Measurements from ENCODE around the gene ALDH1A3. TPM values are rescaled to one million over a fixed set of nuclear protein-coding genes. Genes with fewer than 3 reads are reported as not detected.
A peak's percentile ranks its signal among the peaks of the same experiment; 100 is the strongest.

ALDH1A3 gene
- total RNA-seq, 2 donors from 2014 or later = 240 to 347 TPM

GRCh38 chr15:100859970-100860828 is 19.4 kb upstream of the ALDH1A3 start:
- no peak for DNase-seq (ENCODE audit: low spot score)
- Histone ChIP-seq H3K27ac (no peak overlapping the region), H3K27me3 (replicated peaks; ENCODE audit: insufficient read depth) (no peaks in the 10 kb centered on the region), H3K4me3 (no peak overlapping the region), H3K4me1 (replicated peaks) (no peaks in the 10 kb centered on the region), H3K9me3 (no peaks in the 10 kb centered on the region), H3K36me3 (no peaks in the 10 kb centered on the region)
- intact Hi-C loops (cut with DNase I) = loop anchor here (10.0 kb wide), 1 partner anchor 175 kb away; no protein-coding TSS in a partner anchor
- WGBS = 89% methylated on average over 11 of the region's 11 CpGs
- TF ChIP-seq CTCF (IDR thresholded peaks at IDR 0.05) (no peak), POLR2AphosphoS5 (IDR thresholded peaks at IDR 0.05) (no peak), POLR2A (IDR thresholded peaks at IDR 0.05) (no peak)

DNA sequence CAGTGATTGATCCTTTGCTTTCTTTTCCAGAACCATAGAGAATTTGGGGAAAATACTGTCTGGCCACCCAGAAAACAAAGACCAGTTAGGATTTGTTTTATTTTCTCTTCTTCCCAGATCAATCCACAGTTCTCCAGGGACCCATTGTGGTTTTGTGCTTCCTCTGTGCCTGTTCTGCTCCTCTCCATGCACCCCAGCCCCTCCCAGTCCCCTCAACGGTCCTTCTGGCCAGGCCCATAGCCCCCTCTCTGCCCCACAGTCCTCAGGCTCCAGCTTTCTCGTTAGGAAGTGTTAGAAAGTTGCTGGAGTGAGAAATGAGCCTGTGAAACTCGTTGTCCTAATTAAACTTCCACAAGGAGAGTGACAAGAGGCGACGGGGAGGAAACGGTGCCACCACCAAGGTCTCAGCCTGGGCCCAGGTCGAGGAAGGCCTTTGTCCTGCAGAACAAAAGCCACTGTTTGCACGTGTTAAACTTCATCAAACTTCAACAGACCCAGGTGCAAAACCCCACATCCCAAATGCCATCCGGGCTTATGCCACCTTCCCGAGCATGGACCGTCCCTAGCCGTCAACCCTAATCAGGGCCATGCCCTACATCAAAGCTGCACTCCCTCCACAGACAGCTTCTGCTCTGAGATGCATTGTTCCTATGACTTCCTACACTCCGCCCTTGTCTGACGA is 18.7 kb upstream of the ALDH1A3 start:
- 63% methylated on average over 14 of the region's 14 CpGs for WGBS
- no peaks in the 10 kb centered on the region for H3K9me3 ChIP-seq
- no peak overlapping the region for H3K4me3 ChIP-seq
- no peaks in the 10 kb centered on the region for H3K36me3 ChIP-seq
- H3K27me3 ChIP-seq (replicated peaks; ENCODE audit: insufficient read depth) = no peaks in the 10 kb centered on the region
- no peak for TF ChIP-seq POLR2AphosphoS5 (IDR thresholded peaks at IDR 0.05)
- no peak for TF ChIP-seq CTCF (IDR thresholded peaks at IDR 0.05)
- no peak for TF ChIP-seq POLR2A (IDR thresholded peaks at IDR 0.05)
- DNase-seq (ENCODE audit: low spot score) = no peak
- H3K4me1 ChIP-seq (replicated peaks) = no peaks in the 10 kb centered on the region
- intact Hi-C loops (cut with DNase I) = loop anchor here (10.0 kb wide), 1 partner anchor 176 kb away; no protein-coding TSS in a partner anchor
- H3K27ac ChIP-seq = peak overlapping the region in 1 of 2 donors; percentile 45

DNA sequence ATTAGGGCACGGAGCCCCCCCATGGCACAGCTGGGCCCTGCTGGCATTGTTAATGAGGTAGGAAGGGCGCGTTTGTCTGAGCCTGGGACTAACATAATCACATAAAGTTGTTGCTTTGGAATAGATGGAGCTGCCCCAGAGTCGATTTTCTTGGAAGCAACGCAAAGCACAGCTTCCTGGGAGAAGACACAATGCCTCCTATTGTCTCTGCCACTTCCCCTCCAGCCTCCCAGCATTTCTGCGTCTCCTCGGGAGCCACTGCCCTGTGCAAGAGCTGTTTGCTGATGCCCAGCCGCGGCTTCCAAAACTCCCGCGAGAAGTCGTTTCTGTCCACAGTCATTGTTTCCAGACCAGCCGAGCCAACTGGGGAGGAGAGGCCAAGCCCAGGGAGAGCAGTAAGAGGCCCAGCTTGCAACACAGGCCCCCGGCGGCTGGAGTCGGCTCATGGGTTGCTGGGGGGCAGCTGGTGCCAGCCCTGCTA is 18.1 kb upstream of the ALDH1A3 start:
- intact Hi-C loops (cut with DNase I) = loop anchor here (10.0 kb wide), 1 partner anchor 177 kb away; no protein-coding TSS in a partner anchor
- DNase-seq (ENCODE audit: low spot score) = no peak
- Histone ChIP-seq H3K36me3 (no peaks in the 10 kb centered on the region), H3K4me1 (replicated peaks) (no peaks in the 10 kb centered on the region), H3K27me3 (replicated peaks; ENCODE audit: insufficient read depth) (no peaks in the 10 kb centered on the region), H3K27ac (peak overlapping the region in 1 of 2 donors; percentile 45), H3K4me3 (no peak overlapping the region), H3K9me3 (no peaks in the 10 kb centered on the region)
- TF ChIP-seq POLR2AphosphoS5 (IDR thresholded peaks at IDR 0.05) (peak; percentile 4), POLR2A (IDR thresholded peaks at IDR 0.05) (no peak)
- WGBS = 49% methylated on average over 16 of the region's 16 CpGs

DNA sequence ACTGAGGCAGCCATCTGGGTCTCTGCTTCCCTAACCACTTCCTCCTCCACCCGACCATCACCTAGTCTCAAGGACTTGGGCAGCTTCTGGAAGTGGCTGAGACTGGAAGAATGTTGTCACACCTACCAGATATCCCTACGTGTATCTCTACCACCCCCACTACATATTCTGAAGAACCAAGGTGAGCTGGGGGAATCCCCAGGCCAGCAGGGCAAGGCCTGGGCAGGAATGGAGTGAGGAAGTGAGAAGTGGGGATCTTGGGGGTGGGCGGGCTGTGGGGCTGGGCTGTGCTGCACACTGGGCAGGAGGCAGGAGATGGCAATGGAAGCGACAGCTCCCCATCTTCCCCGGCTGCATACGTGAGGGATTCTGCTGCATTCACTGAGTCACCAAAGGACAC is 17.5 kb upstream of the ALDH1A3 start:
- Histone ChIP-seq H3K36me3 (no peaks in the 10 kb centered on the region), H3K4me3 (no peak overlapping the region), H3K4me1 (replicated peaks) (no peaks in the 10 kb centered on the region), H3K9me3 (no peaks in the 10 kb centered on the region), H3K27me3 (replicated peaks; ENCODE audit: insufficient read depth) (no peaks in the 10 kb centered on the region), H3K27ac (no peak overlapping the region)
- 94% methylated on average over 6 of the region's 6 CpGs for WGBS
- intact Hi-C loops (cut with DNase I) = loop anchor here (10.0 kb wide), 1 partner anchor 177 kb away; no protein-coding TSS in a partner anchor
- TF ChIP-seq POLR2A (IDR thresholded peaks at IDR 0.05) (no peak), POLR2AphosphoS5 (IDR thresholded peaks at IDR 0.05) (no peak)
- DNase-seq (ENCODE audit: low spot score) = no peak

DNA sequence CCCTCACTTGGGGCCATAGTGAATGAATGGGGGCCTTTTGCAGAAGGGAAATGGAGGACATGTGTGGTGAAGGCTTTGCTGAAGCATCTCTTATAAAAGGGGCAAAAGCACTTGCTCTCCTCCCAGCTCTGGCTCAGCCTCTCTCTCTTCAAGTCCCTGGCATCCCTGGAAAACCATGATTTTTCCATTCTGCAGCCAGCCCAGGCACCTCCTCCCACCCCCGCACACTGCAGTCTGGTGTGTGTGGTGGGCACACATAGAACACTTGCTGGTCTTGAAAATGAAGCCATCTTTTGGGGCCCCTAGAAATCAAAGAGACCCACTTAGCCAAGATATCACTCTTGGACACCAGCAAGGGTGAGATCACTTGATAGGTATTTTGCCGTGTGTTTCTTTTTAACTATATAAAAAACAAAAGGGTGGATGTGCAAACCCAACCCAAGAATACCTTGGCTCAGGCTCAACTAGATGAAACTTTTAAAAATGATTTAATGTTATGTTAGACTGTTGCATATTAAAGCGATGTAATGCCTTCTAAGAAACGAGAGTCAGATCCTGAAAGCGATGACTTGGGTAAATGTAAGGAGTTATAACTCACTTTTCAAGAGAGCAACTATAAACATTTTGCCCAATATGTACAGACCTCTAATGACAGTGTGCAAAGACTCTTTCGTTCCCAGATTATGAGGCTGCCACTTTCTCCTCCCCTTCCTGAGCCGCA is 16.4 kb upstream of the ALDH1A3 start:
- intact Hi-C loops (cut with DNase I) = loop anchor here (10.0 kb wide), 1 partner anchor 178 kb away; no protein-coding TSS in a partner anchor
- whole genome bisulfite sequencing = 39% methylated on average over 7 of the region's 7 CpGs
- Histone ChIP-seq H3K27me3 (replicated peaks; ENCODE audit: insufficient read depth) (no peaks in the 10 kb centered on the region), H3K9me3 (no peaks in the 10 kb centered on the region), H3K27ac (no peak overlapping the region), H3K4me1 (replicated peaks) (no peaks in the 10 kb centered on the region), H3K4me3 (no peak overlapping the region), H3K36me3 (no peaks in the 10 kb centered on the region)
- no peak for DNase-seq (ENCODE audit: low spot score)
- TF ChIP-seq CTCF (IDR thresholded peaks at IDR 0.05) = no peak
- no peak for TF ChIP-seq POLR2AphosphoS5 (IDR thresholded peaks at IDR 0.05)
- TF ChIP-seq POLR2A (IDR thresholded peaks at IDR 0.05) = no peak

Measured in prostate gland (tissue), 2 donors.